Measurements from ENCODE around the gene TACC2. TPM values are rescaled to one million over a fixed set of nuclear protein-coding genes. Genes with fewer than 3 reads are reported as not detected.

Gene TACC2
- total RNA-seq, 1 donor from 2014 or later, result 56.6 TPM

- H3K36me3 Mint-ChIP-seq (ENCODE audit: low read depth), result peaks cover 42% of the 10 kb centered on the region
- no peaks in the 10 kb centered on the region for H3K27me3 Mint-ChIP-seq (ENCODE audit: low read depth)
- H3K4me1 Mint-ChIP-seq (ENCODE audit: low read depth), result no peaks in the 10 kb centered on the region
- TF ChIP-seq, protein P1, sequence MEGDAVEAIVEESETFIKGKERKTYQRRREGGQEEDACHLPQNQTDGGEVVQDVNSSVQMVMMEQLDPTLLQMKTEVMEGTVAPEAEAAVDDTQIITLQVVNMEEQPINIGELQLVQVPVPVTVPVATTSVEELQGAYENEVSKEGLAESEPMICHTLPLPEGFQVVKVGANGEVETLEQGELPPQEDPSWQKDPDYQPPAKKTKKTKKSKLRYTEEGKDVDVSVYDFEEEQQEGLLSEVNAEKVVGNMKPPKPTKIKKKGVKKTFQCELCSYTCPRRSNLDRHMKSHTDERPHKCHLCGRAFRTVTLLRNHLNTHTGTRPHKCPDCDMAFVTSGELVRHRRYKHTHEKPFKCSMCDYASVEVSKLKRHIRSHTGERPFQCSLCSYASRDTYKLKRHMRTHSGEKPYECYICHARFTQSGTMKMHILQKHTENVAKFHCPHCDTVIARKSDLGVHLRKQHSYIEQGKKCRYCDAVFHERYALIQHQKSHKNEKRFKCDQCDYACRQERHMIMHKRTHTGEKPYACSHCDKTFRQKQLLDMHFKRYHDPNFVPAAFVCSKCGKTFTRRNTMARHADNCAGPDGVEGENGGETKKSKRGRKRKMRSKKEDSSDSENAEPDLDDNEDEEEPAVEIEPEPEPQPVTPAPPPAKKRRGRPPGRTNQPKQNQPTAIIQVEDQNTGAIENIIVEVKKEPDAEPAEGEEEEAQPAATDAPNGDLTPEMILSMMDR (IDR thresholded peaks at IDR 0.05), result no peak
- DNase-seq (ENCODE audit: low spot score), result no peak
- H3K4me3 Mint-ChIP-seq (ENCODE audit: unreplicated experiment), result no peak overlapping the region
- no peak overlapping the region for H3K27ac Mint-ChIP-seq (ENCODE audit: unreplicated experiment)
- no peaks in the 10 kb centered on the region for H3K9me3 Mint-ChIP-seq (ENCODE audit: low read depth)
Measured at GRCh38 chr10:122243550-122243949, 254.6 kb downstream of the TACC2 start.

DNA sequence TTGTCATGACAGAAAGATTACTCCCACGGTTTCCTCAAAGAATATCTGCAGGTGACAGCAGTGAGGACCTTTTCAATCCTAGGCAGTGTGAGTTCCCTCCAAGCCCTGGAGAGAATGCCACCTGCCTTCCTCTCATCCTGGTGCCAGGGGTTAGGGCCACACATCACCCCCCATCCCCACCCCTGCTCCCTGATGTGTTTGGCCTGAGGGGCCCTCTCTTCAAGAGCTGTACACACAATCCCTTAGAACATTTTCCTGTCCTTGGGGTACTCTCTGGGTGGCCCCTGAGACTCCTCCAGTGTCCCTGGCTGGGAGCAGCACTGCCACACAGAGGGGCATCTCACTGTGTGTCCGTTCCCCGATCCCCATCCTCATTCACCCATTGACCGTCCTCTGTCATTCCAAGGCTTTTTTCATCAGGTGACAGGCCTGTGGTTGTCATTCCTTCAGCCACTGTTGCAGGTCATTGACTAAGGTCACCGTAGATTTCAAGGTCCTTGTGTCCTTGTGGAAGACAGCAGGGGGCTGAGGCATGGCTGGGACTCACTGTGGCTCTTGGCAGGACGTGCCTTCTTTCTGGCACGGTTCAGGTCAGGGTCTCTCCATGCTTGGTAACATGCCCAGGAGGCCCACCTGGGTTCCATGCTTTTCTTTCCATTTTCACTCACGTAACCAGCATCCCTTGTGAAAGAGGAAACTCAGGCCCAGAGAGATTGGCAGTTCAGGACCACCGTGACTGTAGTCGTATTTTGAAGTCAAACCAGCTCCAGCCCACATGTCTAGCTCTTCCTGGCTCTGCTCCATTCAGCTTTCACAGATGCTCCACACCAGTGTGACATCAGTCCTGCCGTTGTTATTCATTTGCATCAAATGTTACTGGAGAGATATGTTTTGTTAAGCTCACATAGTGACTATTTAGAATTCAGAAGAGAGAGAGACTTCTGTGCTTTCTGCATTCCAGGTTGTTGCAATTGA, 255.3 kb downstream of the TACC2 start:
- Mint-ChIP-seq H3K27me3 (ENCODE audit: low read depth) (no peaks in the 10 kb centered on the region), H3K9me3 (ENCODE audit: low read depth) (no peaks in the 10 kb centered on the region), H3K4me1 (ENCODE audit: low read depth) (no peaks in the 10 kb centered on the region), H3K36me3 (ENCODE audit: low read depth) (peaks cover 44% of the 10 kb centered on the region), H3K4me3 (ENCODE audit: unreplicated experiment) (no peak overlapping the region), H3K27ac (ENCODE audit: unreplicated experiment) (no peak overlapping the region)
- TF ChIP-seq, protein P1 (IDR thresholded peaks at IDR 0.05), result no peak
- DNase-seq (ENCODE audit: low spot score), result no peak

DNA sequence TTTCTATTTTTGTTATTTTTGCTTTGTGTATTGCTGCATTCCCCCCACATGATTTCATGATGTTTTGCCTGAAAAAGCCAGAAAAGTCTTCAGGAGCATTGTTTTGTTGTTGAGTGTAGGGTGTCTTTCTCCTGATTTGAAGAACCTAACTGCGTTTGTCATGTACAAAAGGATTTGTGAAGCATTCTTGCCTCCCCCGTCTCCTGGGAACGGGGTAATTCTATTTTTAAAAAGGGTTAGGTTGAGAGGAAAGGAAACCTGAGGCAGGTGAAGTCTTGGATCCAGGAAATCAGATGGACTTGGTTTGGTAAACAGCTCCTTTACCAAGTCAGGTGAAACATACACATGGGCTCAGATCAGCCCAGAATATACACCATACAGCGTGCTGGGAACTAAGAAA, 256.2 kb downstream of the TACC2 start:
- H3K36me3 Mint-ChIP-seq (ENCODE audit: low read depth), result peaks cover 46% of the 10 kb centered on the region
- H3K4me3 Mint-ChIP-seq (ENCODE audit: unreplicated experiment), result no peak overlapping the region
- DNase-seq (ENCODE audit: low spot score), result no peak
- TF ChIP-seq, protein P1 (IDR thresholded peaks at IDR 0.05), result no peak
- H3K4me1 Mint-ChIP-seq (ENCODE audit: low read depth), result no peaks in the 10 kb centered on the region
- no peaks in the 10 kb centered on the region for H3K27me3 Mint-ChIP-seq (ENCODE audit: low read depth)
- H3K9me3 Mint-ChIP-seq (ENCODE audit: low read depth), result no peaks in the 10 kb centered on the region
- H3K27ac Mint-ChIP-seq (ENCODE audit: unreplicated experiment), result no peak overlapping the region

GRCh38 chr10:122245897-122246296, 256.9 kb downstream of the TACC2 start:
- TF ChIP-seq, protein P1 (IDR thresholded peaks at IDR 0.05), result no peak
- no peak for DNase-seq (ENCODE audit: low spot score)
- peaks cover 42% of the 10 kb centered on the region for H3K36me3 Mint-ChIP-seq (ENCODE audit: low read depth)
- H3K4me3 Mint-ChIP-seq (ENCODE audit: unreplicated experiment), result no peak overlapping the region
- H3K27ac Mint-ChIP-seq (ENCODE audit: unreplicated experiment), result no peak overlapping the region
- H3K4me1 Mint-ChIP-seq (ENCODE audit: low read depth), result no peaks in the 10 kb centered on the region
- no peaks in the 10 kb centered on the region for H3K27me3 Mint-ChIP-seq (ENCODE audit: low read depth)
- H3K9me3 Mint-ChIP-seq (ENCODE audit: low read depth), result no peaks in the 10 kb centered on the region

DNA sequence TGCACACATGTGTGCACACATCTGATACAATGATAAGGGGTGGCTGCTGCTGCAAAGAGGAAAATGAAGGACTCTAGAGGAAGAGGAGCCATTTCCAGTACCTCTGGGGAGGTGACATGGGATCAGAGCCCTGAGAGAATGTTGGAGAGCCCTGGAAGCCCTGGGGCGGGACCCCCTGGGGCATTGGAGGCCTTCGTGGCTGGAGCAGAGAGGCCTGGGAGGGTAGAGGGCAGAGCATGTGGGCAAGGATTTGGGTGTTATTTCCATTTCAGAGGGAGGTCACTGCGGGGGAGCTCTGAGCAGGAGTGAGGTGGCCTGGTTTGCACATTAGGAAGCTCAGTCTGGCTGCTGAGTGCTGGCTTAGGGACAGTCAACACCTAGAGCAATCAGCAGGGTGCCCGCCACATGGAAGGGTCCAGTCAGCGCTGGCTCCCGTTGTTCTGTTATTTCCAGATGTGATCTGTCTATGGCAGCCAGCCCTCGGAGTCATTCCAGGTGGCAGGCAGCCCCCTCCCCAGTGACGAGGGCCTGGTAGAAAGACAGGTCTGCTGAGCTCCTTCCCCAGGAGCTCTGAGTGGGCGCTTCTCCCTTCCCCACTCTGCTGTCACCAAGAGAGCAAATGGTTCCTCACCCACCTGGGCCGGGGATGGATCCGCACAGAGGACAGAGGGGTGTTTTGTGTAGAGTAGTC, 258.0 kb downstream of the TACC2 start:
- no peaks in the 10 kb centered on the region for H3K9me3 Mint-ChIP-seq (ENCODE audit: low read depth)
- H3K36me3 Mint-ChIP-seq (ENCODE audit: low read depth), result peaks cover 36% of the 10 kb centered on the region
- TF ChIP-seq, protein P1 (IDR thresholded peaks at IDR 0.05), result no peak
- H3K4me3 Mint-ChIP-seq (ENCODE audit: unreplicated experiment), result no peak overlapping the region
- H3K4me1 Mint-ChIP-seq (ENCODE audit: low read depth), result no peaks in the 10 kb centered on the region
- no peaks in the 10 kb centered on the region for H3K27me3 Mint-ChIP-seq (ENCODE audit: low read depth)
- H3K27ac Mint-ChIP-seq (ENCODE audit: unreplicated experiment), result no peak overlapping the region
- DNase-seq (ENCODE audit: low spot score), result no peak

All from chondrocyte (in vitro differentiated cells).